Activated T-helper 1 cell treated with anti-CD3 and anti-CD28 coated beads, Interleukin-2, amount 50 U/mL, for 16 hours (primary cell): ENCODE measurements around the gene IRAK1.

Experiments
- DNase-seq, 2 donors: peaks; one replicate each; pipeline ENCODE4 v3.0.0-alpha.2; 2020; ENCODE audit warnings: low read depth in 1 of 2, low spot score in 1 of 2

The IRAK1 gene

DNA sequence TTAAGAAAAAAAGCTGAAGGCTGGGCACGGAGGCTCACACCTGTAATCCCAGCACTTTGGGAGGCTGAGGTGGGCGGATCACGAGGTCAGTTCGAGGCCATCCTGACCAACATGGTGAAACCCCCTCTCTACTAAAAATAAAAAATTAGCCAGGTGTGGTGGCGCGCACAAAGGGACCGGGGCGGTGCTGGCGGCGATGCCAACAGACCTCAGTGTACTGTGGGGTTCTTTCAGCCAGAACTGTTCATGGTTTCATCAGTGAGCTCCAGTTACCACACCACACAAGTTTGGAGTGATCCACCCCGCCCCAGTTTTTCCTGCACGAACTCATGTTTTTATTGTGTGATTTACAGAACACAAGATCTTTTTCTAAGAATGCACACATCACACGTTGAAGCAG lies 21.2 kb upstream of the IRAK1 start:
- no peak for DNase-seq

DNA sequence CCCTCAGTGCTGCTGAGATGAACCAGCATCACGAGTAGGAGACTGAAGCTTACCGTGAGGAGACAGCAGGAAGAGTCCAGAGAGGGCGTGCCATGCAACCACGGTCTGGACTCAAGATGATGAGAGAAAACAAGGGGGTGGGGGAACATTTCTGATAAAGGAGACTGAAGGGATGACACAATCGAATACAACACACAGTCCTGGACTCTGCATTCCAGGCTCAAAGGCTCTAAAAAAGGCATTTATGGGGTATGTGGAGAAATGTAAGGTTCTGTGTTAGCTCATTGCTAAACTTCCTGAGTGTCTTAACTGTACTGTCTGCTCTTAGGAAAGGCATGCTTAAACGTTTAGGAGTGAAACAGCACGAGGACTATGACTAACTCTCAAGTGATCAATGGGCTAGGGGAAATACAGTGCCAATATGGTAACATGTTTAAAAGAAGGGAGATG lies 20.6 kb upstream of the IRAK1 start:
- no peak for DNase-seq

- no peak for DNase-seq
Observed at GRCh38 chrX:154039577-154039976, 19.9 kb upstream of the IRAK1 start.

DNA sequence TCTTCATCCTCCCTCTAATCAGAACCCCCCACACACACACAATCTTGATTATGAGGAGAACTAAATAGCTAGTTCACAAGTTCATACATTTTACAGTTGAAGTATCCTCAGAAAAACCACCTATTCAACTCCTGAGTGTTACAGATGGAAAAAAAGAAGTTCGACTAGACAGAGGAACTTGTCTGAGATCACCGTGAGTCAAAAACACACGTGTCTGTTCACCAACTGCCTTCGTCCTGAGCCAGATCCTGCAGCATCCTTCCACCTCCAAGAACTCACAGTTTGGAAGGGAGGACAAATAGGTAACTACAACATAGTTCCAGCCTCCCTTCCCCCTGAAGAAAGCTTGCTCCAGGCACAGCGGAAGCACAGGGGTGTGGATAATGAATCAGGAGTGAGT lies 19.0 kb upstream of the IRAK1 start:
- no peak for DNase-seq

- no peak for DNase-seq
Observed at GRCh38 chrX:154037754-154038153, 18.1 kb upstream of the IRAK1 start.

- DNase-seq = no peak
Observed at GRCh38 chrX:154036513-154036912, 16.8 kb upstream of the IRAK1 start.

- no peak for DNase-seq
Observed at GRCh38 chrX:154033848-154034247, 14.1 kb upstream of the IRAK1 start.

- no peak for DNase-seq
Observed at GRCh38 chrX:154032653-154033052, 13.0 kb upstream of the IRAK1 start.

GRCh38 chrX:154032160-154032559 lies 12.5 kb upstream of the IRAK1 start:
- DNase-seq = no peak

DNA sequence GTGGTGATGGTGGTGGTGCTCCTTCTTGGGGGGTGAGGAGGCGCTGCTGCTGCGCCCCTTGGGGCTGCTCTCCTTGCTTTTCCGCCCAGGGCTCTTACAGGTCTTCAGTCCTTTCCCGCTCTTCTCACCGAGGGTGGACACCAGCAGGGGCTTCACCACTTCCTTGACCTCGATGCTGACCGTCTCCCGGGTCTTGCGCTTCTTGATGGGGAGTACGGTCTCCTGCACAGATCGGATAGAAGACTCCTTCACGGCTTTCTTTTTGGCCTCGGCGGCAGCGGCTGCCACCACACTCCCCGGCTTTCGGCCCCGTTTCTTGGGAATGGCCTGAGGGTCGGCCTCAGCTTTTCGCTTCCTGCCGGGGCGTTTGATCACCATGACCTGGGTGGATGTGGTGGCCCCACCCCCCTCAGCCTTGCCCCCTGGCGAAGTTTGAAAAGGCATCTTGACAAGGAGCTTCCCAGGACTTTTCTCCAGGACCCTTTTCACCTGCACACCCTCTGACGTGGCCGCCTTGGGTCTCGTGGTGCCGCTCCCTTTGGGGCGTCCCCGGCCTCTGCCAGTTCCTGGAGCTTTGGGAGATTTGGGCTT lies 11.1 kb upstream of the IRAK1 start:
- no peak for DNase-seq

- DNase-seq = no peak
Observed at GRCh38 chrX:154030266-154030665, 10.6 kb upstream of the IRAK1 start.

GRCh38 chrX:154029439-154029838 lies 9.7 kb upstream of the IRAK1 start:
- no peak for DNase-seq

- no peak for DNase-seq
Observed at GRCh38 chrX:154028502-154029184, 8.9 kb upstream of the IRAK1 start.

- DNase-seq = no peak
Observed at GRCh38 chrX:154027986-154028385, 8.3 kb upstream of the IRAK1 start.

- DNase-seq = no peak
Observed at GRCh38 chrX:154027022-154027402, 7.3 kb upstream of the IRAK1 start.

DNA sequence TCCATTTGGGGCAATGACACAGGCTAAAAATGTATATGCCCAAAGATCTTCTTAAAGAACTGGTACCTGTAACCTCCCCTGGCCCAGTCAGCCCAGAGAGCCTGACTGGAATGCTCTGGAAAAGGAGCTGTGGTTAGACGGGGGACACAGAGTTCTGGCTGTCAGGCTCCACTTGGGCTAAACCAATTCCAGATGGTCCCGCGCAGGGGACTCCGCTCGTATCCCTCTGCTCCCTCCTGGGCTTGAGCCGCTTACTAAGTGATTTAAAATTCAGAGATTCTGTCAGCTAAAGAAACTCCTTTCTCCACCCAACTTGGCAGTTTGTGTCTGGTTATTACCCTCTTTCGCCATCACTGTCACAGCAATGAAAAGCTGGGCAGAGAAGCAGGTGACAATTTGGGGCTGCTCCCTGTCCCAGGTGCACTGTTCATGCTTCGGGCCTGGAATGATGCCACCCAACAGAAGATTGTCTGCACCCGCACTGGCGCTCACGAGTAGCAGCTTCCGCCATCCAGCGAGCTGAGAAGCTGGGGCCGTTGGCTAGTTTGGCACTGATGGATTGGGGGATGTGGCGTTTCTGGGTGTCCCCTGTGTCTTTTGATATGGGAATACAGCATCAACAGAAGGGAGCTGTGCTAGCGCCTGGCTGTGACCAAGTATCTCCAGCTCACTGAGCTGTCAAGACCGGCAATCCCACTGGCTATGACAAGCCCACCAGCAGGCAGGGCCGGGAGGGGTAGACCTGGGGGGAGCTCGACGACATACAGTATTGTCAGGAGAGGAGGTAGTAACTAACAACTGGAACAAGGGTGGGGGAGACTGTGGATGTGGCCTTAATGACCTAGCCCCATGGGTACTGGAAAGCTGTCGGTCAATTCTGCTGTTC lies 6.7 kb upstream of the IRAK1 start:
- no peak for DNase-seq

DNA sequence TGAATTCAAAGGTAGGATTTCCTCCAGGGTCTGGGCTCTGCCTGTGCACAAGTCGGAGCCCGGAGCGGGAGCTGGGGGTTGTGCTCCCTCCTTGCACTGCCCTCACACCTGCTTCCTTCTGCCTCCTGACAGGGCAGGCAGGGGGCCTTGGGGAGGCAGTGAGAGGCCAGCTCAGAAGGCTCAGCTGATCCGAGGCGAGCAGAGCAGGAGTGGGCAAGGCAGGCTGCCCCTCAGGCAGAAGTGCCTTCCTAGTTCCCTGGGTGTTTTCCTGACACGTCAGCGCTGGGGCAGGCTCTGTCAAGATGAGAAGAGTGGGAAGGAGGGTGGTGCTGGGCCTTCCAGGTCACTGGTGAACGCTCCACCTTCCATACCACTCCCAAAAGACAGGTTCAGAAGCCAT lies 5.5 kb upstream of the IRAK1 start:
- DNase-seq = no peak

DNA sequence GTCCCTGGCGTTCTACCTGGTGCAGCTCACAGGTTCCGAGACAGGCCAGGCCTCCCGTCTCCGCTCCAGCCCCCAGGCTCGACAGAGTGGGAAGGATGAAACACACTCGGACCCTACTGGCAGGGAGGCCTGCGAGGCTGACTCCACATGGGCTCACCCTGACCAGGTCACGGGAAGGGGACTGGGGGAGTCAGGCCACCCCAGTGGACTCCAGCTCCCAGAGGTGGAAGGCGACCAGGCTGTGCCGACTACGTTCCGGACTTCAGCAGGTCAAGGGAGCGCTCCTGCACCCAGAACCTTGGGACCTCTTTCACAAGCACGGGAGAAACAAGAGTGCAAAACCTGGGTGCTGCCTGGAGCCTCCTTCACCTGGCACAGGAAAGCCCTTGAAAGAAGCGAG lies 4.6 kb upstream of the IRAK1 start:
- no peak for DNase-seq

DNA sequence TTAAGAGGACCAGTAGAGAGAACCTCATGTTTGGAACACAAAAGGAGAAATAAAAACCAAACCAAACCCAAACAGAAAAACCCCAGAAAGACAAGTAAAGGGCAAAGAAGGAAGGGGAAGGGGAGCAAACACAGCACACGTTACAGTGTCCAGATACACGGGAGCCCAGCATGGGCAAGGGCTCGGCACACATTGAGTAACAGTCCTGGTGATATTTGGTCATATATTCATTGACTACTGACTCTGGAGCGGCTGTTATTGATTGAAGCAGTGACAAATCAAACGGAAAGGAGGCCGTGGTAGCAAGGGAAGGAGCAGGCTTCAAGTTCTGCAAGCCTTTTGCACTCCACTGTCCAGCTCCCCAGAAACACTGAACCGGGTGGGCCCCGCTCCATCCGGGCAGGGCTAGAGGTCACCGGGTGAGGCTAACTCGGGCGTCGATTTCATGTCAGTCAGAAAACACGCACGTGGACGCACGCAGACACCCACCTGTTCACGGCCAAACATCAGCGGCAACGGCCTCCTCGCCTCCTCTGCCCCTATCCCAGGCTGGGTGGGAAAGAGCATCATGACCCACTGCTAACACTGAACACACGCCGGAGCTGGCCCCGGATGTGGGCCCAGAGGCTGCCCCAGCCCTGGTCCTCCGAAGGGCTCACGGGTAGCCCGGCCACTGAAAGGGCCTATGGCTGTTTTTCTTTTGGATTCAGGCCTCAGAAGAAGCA lies 3.7 kb upstream of the IRAK1 start:
- DNase-seq = no peak

DNA sequence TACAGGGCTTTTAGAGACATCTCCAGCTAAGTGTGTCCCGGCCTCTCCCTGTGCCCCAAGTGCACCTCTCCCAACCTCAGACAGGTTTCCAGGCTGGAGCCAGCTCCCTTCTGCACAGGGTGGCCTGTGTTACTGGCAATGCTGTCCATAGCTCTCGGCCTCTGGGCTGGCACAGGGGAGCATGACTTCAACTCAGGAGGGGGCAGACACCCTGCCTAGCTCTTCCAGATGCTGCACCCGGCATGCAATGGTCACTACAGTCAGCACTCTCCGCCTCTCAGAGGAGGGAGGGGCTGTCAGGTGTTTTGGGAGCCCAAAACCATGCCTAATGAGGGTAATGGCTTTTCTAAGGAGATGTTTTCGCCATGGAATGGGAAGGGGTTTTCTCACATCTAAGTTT lies 2.4 kb upstream of the IRAK1 start:
- no peak for DNase-seq

GRCh38 chrX:154021131-154021611 lies 1.5 kb upstream of the IRAK1 start:
- no peak for DNase-seq
